Measurements from ENCODE around the gene TMEM238. TPM values are rescaled to one million over a fixed set of nuclear protein-coding genes. Genes with fewer than 3 reads are reported as not detected.

The TMEM238 gene
- total and polyA plus RNA-seq, 9 of the 15 experiments (the other 6 are each of a cell fraction or from before 2014, with no cell fraction given): 0.18 to 5.1 (median 1.3) TPM; not detected in 4

GRCh38 chr19:55341171-55341588, 42.9 kb downstream of the TMEM238 start (continued):
- TF ChIP-seq UBTF (IDR thresholded peaks at IDR 0.05; ENCODE audit: borderline replicate concordance in 1 of 2, low read depth in 2 of 2, low read length in 2 of 2) (0 out of 4 replicates have a peak, but pooled peaks of 1 of the 2 experiments have one; percentile 13), ATF3 (IDR thresholded peaks at IDR 0.05) (no peak), ATF3 (CRISPR knock-in tag; conservative IDR thresholded peaks at IDR 0.05) (no peak), ZNF253 (CRISPR knock-in tag; conservative IDR thresholded peaks at IDR 0.05) (no peak), CC2D1A (IDR thresholded peaks at IDR 0.05) (no peak), TCF3 (CRISPR knock-in tag; IDR thresholded peaks at IDR 0.05) (no peak), STAT5B (CRISPR knock-in tag; IDR thresholded peaks at IDR 0.05) (no peak), E2F6 (IDR thresholded peaks at IDR 0.05; ENCODE audit: borderline replicate concordance in 1 of 2, extremely low read depth in 1 of 2, insufficient read depth in 1 of 2, insufficient read length in 1 of 2, low read depth in 1 of 2, low read length in 1 of 2, poor library complexity in 1 of 2, severe bottlenecking in 1 of 2) (peak; percentile 28 to 65), NR2C2 (CRISPR knock-in tag; IDR thresholded peaks at IDR 0.05) (no peak), NR2C2 (tag; IDR thresholded peaks at IDR 0.05) (peak; percentile 48; the same call in 1 of the 2 replicates), DNMT1 (IDR thresholded peaks at IDR 0.05) (no peak), TCFL5 (CRISPR knock-in tag; conservative IDR thresholded peaks at IDR 0.05) (no peak), CREB3 (tag; conservative IDR thresholded peaks at IDR 0.05; ENCODE audit: low read depth) (no peak), PKNOX1 (IDR thresholded peaks at IDR 0.05) (peak; percentile 70), OTX1 (CRISPR knock-in tag; IDR thresholded peaks at IDR 0.05) (no peak), E2F4 (CRISPR knock-in tag; IDR thresholded peaks at IDR 0.05; ENCODE audit: low read depth) (peak; percentile 82), ZNF263 (CRISPR knock-in tag; IDR thresholded peaks at IDR 0.05; ENCODE audit: borderline replicate concordance) (no peak), ZBTB12 (CRISPR knock-in tag; IDR thresholded peaks at IDR 0.05) (no peak), MCM7 (IDR thresholded peaks at IDR 0.05) (no peak)

All from K562 (cell line).